IMR-90 (cell line): ENCODE results near the gene ABHD3.

Experiments
- CHD1 ChIP-seq: IDR thresholded peaks from 2 replicates; pipeline ENCODE4 v1.6.1; 2012; ENCODE audit warnings: low read depth, low read length, improper control_type of control experiment
- FOS ChIP-seq: fragments of 150-350 bp; IDR thresholded peaks from 2 replicates; pipeline ENCODE4 v1.6.1; 2016; ENCODE audit warnings: low read depth, low read length
- MXI1 ChIP-seq: IDR thresholded peaks from 2 replicates; pipeline ENCODE4 v1.6.1; 2012; ENCODE audit warnings: low read depth, mild to moderate bottlenecking, low read length, moderate library complexity, borderline replicate concordance
- NFE2L2 ChIP-seq: fragments of 150-350 bp; IDR thresholded peaks from 2 replicates; pipeline ENCODE4 v1.6.1; 2016; ENCODE audit warnings: low read depth, mild to moderate bottlenecking, low read length
- POLR2A ChIP-seq: IDR thresholded peaks from 2 replicates; pipeline ENCODE4 v1.6.1; 2012; ENCODE audit warnings: mild to moderate bottlenecking, low read depth, low read length
- RFX5 ChIP-seq: IDR thresholded peaks from 2 replicates; pipeline ENCODE4 v1.8.0; 2012; ENCODE audit warnings: low read depth, mild to moderate bottlenecking, low read length, moderate library complexity
- SMC3 ChIP-seq: fragments of 150-350 bp; IDR thresholded peaks from 2 replicates; pipeline ENCODE4 v1.6.1; 2016; ENCODE audit warnings: low read depth, mild to moderate bottlenecking, antibody characterized with exemption, low read length, moderate library complexity
- TF ChIP-seq, protein P1 (sequence below): conservative IDR thresholded peaks from 2 replicates; pipeline ENCODE4 v1.5.1; 2012; ENCODE audit warnings: mild to moderate bottlenecking, low read depth, low read length, improper control_type of control experiment
- TF ChIP-seq, protein P2 (sequence below): fragments of 150-350 bp; IDR thresholded peaks from 2 replicates; pipeline ENCODE4 v1.6.1; 2016; ENCODE audit warnings: low read depth, mild to moderate bottlenecking, low read length, moderate library complexity, borderline replicate concordance

DNA sequence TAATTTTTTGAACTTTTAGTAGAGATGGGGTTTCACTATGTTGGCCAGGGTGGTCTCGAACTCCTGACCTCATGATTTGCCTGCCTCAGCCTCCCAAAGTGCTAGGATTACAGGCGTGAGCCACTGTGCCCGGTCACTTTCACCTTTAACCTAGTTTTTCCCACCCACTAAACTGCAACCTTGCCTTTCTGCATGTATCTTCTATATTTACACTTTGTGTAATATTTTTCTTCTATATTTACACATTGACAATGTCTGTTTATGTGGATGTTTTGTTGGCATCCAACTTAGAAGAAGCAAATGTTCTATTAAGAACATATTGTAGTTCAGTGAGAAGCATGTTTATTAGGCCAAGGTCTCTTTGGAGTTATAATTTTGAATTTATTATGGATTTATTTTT, 65.8 kb downstream of the ABHD3 start:
- TF ChIP-seq, protein P1, sequence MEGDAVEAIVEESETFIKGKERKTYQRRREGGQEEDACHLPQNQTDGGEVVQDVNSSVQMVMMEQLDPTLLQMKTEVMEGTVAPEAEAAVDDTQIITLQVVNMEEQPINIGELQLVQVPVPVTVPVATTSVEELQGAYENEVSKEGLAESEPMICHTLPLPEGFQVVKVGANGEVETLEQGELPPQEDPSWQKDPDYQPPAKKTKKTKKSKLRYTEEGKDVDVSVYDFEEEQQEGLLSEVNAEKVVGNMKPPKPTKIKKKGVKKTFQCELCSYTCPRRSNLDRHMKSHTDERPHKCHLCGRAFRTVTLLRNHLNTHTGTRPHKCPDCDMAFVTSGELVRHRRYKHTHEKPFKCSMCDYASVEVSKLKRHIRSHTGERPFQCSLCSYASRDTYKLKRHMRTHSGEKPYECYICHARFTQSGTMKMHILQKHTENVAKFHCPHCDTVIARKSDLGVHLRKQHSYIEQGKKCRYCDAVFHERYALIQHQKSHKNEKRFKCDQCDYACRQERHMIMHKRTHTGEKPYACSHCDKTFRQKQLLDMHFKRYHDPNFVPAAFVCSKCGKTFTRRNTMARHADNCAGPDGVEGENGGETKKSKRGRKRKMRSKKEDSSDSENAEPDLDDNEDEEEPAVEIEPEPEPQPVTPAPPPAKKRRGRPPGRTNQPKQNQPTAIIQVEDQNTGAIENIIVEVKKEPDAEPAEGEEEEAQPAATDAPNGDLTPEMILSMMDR: no peak
- TF ChIP-seq MXI1 (no peak), NFE2L2 (no peak), FOS (no peak), SMC3 (no peak), POLR2A (no peak), CHD1 (no peak), RFX5 (no peak)
- TF ChIP-seq, protein P2, sequence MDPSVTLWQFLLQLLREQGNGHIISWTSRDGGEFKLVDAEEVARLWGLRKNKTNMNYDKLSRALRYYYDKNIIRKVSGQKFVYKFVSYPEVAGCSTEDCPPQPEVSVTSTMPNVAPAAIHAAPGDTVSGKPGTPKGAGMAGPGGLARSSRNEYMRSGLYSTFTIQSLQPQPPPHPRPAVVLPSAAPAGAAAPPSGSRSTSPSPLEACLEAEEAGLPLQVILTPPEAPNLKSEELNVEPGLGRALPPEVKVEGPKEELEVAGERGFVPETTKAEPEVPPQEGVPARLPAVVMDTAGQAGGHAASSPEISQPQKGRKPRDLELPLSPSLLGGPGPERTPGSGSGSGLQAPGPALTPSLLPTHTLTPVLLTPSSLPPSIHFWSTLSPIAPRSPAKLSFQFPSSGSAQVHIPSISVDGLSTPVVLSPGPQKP: no peak
